A673 (cell line): Measurements from ENCODE around the gene YPEL2.

ENCODE experiments used
- CTCF ChIP-seq: fragments of 300-800, 200-600 bp; sonication (generic); conservative IDR thresholded peaks from 2 replicates; pipeline ENCODE4 v1.5.1; 2017; ENCODE audit warnings: low read depth, mild to moderate bottlenecking, antibody characterized with exemption, low read length, moderate library complexity, mixed read lengths
- EZH2 ChIP-seq: fragments of 200-600 bp; sonication (generic); IDR thresholded peaks from 2 replicates; pipeline ENCODE4 v1.6.1; 2017; ENCODE audit warnings: borderline replicate concordance, low read depth, mild to moderate bottlenecking, mixed read lengths, antibody characterized with exemption, low read length; ENCODE audit not compliant: poor library complexity, severe bottlenecking

DNA sequence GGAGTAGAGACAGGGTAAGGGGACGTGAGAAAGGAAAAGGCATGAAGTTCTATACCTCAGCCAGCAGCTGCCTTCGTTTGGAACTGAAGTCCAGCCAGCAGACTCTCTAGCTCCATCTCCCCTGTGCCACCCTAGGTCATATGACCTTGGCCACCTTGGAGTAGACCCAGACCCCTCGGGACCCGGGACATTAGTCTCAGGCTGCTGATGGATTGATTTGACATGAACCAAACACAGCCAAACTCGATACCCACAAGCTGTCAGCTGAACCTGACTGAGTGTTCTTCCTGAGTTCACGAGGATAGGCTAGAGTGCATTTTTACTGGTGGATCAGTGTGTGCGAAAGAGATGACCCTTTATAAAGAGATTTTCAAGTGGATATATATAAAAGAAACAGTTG lies 68.5 kb downstream of the YPEL2 start:
- TF ChIP-seq EZH2 = no peak
- TF ChIP-seq CTCF = no peak
